Keratinocyte (primary cell): ENCODE results near the gene PARD3.

Experiments
- CTCF ChIP-seq, 3 experiments: IDR thresholded peaks in 1 of 3; conservative IDR thresholded peaks in 1 of 3; optimal IDR thresholded peaks in 1 of 3; 2 replicates in 2 of 3; 3 replicates in 1 of 3; pipeline versions ENCODE3 to v1.5.1; 2011; ENCODE audit warnings: low read length in 3 of 3, mild to moderate bottlenecking in 3 of 3, moderate library complexity in 2 of 3, control low read depth in 1 of 3, inconsistent platforms in 1 of 3; ENCODE audit not compliant: insufficient read depth in 2 of 3; ENCODE audit errors: extremely low read depth in 1 of 3
- EZH2 ChIP-seq: IDR thresholded peaks from one replicate; pipeline ENCODE4 v1.6.1; 2012; ENCODE audit warnings: inconsistent platforms, mild to moderate bottlenecking, low read length, moderate library complexity

GRCh38 chr10:34811126-34811967 is 3.7 kb downstream of the PARD3 start:
- TF ChIP-seq EZH2 (no peak), CTCF (optimal IDR thresholded peaks at IDR 0.05 in 1 of 3, IDR thresholded peaks at IDR 0.05 in 1 of 3, conservative IDR thresholded peaks at IDR 0.05 in 1 of 3; ENCODE audit: extremely low read depth in 1 of 3, insufficient read depth in 2 of 3, low read length in 3 of 3) (no peak)
